NCI-H2081 (cell line): ENCODE results near the gene SOCS1.

Source experiments
- DNase-seq, 2 experiments: peaks; one replicate each; lab custom pipeline; 2025; lab: John Stamatoyannopoulos, UW

The SOCS1 gene

GRCh38 chr16:11260596-11260966, 4.6 kb upstream of the SOCS1 start:
- DNase-seq: no peak

DNA sequence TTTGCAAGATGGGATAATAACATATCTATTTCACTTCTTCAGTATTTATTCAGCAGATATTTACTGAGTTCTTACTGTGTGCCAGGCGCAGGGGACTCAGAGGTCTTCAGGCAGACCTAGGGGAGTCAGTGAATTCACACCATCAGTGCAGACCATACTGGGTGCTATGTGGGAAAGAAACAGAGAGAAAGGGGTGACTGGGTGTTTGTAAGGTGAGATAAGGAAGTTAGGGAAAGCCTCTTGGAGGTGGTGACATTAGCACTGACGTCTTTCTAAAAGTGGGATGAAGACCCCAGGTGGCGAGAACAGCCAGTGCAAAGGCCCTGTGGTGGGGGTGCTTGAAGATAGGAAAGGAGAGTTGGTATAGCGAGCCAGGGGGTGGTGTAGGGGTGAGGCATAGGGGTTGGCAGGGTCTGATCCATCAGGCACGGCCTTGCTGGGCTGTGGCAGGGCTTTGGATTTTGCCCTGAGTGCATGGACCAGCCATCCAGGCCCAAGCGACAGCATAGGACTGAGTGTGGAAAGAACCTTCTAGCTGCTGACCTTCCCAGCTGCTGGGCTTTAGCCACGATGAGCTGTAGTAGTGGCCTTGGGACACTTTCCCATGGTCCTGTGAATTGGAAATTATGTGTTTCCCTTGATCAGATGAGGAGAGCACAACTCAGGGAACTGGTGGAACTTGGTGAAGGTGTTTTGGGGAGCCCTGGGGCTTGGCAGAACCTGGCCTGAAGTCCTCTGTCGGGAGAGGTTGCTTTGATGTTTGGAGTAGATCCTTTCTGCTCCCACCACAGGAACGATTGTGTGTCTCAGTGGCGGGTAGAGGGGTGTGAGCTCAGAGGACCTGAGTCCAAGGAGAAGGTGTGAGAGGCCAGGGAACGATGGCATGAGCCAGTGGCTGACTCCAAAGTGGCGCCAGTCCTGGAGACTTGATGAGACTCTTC, 3.9 kb upstream of the SOCS1 start:
- DNase-seq: no peak

GRCh38 chr16:11258553-11259492, 2.8 kb upstream of the SOCS1 start:
- no peak for DNase-seq

DNA sequence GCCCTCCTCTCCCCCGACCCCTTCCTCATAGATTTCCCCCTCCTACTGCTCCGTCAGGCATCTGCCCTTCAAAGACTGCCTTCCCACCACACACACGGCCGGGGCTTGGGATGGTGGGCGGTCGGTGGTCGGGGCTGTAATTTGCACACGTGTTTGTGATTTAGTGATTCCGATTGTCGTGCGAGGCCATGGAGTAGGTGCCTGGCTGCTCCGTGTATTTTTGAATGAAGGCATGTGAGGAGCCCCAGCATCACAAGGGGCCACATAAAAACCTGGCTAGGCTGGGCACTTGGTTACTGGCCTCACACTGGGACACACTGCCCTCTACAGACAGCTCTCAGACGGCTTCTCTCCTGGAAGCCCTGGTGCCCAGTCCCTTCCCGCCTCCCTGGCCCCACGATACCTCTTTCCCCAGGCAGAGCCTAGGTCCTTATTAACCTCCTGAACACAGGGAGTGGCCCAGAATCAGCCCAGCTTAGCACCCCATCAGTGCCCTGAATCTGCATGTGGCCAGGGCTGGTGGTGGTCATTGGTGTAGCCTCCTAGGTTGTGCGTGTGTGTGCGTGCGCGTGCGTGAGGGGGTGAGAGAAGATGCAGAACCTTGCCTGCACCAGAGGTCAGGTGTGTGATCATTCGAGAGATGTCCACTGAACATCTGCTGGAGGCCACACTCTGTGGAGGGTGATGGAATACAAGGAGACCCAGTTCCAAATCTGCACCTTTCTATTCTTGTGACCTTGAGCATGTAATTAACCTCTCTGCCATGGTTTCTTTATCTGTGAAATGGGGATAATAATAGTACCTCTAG, 1.3 kb upstream of the SOCS1 start:
- peak; percentile 54 to 78 for DNase-seq

DNA sequence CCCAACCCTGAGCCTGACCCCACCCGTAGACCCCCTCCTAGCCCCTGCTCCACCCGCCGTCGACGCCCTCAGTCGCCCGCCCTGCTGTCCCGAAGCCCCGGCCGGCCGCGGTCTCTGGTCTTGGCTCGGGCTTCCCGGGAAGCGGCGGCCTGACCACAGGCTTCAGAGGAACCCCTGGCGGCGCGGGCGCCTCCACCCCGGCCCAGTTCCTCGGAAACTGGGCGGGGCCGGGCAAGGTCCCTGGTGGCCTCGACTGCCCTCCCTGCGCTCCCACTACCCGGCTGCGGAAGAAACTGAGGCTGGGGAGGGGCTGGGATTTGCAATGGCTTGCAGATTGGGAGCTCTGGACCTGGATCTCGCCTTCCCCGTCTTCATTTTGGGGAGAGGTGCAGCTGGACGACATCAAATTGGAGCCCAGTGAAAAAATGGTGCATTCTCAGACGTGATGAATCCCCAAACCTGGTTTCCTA, 692 bp upstream of the SOCS1 start:
- no peak for DNase-seq

- DNase-seq: peak in 1 of 2 experiments; percentile 36
Observed at GRCh38 chr16:11254913-11255736, 879 bp downstream of the SOCS1 start.

- no peak for DNase-seq
Observed at GRCh38 chr16:11253995-11254912, 1.8 kb downstream of the SOCS1 start.

DNA sequence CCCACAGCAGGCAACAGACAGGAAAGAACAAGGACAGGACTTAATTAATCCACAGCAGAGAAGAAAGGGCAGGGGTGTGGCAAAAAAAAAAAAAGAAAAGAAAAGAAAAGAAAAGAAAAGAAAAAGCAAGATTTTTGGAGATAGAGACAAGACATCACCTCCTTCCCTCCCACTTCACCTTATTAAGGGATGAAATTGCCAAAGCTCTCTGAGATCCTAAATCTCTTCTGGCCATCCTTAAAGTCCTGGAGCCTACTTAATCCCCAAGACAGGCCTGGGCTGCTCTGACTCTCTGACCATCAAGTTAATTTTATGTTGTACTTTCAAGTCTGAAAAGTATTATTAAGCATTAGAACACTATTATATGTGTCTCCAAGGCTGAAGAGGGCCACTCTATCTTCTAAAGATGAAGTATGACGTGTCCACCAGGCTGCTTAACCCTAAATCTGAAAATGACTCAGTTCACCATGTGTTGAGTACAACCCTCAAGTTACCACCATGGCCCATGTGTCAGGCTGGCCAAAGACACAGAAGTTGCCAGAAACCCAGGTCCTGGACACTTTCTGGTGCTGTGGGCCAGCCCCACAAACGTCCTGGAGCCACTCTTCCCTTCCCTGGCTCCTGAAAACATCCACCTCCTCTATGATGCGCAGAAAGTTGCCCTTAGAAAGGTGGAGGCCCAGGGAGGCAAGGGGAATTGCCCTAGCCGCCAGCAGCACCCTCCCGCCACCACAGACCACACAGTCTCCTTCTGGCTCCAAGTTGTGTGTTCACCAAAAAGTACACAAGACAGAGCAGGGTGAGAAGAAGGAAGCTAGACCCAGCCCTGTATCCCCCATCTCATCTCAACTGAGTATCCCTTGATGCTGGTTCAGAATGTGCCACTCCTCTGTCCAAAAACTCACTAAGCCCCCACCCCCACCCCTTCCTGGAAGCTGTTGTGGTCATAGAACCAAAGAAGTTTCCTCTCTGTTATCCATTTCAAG, 2.7 kb downstream of the SOCS1 start:
- DNase-seq: no peak

DNA sequence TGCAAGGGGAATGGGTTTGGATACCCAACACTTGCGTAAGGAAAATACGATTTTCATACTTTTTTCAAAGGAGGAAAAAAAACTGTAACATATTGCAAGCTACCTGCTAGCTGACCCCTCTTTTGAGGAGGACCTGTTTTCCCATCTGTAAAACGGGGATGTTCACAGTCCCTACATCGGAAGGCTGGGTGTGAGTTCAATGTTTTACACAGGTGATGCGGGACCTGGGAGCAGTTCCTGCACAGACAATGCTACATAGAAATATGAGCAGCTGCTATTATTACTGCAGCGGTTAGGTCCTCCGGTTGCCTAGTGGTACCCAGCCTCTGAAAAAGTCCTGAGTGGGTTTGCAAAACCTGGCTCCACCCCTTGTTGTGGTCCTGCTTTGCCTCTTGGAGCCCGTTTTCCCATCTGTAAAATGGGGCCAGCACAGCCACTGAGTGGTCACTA, 3.5 kb downstream of the SOCS1 start:
- no peak for DNase-seq

GRCh38 chr16:11251525-11252481, 4.2 kb downstream of the SOCS1 start:
- DNase-seq: no peak

GRCh38 chr16:11250786-11251524, 5.0 kb downstream of the SOCS1 start:
- DNase-seq: no peak

- DNase-seq: no peak
Observed at GRCh38 chr16:11250091-11250785, 5.8 kb downstream of the SOCS1 start.

DNA sequence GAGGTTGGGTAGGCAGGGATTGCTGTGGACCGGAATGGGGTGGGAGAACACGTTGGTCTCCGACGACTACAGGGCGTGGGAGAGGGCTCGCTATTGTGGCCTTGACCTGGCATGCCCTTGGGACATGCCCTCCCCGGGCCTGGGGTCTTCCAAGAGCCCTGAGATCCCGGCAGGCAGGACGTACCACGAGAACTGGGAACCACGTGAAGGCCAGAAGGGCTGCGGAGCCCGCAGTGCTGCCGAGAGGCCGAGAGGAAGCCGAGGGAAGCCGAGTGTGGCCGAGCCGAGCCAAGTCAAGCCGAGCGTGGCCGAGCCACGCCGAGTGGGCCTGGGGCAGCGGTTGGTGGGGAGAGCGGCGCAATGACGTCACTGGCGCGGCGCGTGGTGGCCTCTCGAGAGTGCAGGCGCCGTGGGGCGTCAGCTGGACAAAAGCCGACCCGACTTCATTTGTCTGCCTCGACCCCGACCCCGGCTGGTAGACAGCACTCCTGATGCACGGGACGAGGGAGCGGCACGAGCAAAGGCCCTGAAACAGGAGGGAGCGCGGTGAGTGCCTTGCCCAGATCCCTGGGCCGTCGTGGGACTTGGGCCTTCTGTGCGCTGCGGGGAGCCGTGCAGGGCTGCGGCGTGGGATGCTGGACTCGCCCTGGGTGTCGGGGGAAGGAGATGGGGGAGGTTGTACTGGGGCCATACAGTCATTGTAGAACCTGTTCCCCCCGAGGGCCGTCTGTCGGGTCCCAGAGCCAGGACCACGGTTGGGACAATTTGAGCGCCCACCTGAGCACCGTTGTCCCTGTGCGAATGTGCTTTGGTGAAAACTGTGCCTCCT, 6.6 kb downstream of the SOCS1 start:
- no peak for DNase-seq

GRCh38 chr16:11248133-11248532, 7.9 kb downstream of the SOCS1 start:
- peak in 1 of 2 experiments; percentile 5 for DNase-seq

DNA sequence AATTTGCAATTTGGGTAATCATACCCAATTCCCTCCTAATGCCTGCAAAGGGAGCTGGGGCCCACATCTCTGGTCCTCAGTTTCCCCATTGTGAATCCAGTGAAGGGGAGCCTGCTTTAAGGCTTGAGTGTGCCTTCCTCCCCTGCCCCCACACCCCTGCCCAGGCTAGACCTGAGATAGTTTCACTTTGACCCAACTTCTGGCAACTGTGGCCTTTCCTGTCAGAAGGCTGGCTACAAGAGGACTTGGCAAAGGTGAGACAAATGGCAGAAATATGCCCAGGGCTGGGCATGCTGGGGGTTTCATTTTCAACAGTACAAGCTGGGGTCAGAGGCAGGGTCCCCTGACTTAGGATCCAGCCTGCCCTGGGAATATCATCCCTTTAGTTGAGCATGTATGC, 10.0 kb downstream of the SOCS1 start:
- DNase-seq: no peak
